ENCODE data around the gene PPP1R18.
A peak's percentile ranks its signal among the peaks of the same experiment; 100 is the strongest.

PPP1R18 gene

GRCh38 chr6:30691208-30691847 lies 4.9 kb upstream of the PPP1R18 start:
- H3K4me1 ChIP-seq (ENCODE audit: control insufficient read depth, insufficient read depth, low read length) = peaks cover 23% of the 10 kb centered on the region
- H3K36me3 ChIP-seq (ENCODE audit: control insufficient read depth, insufficient read depth, low read length) = no peaks in the 10 kb centered on the region
- H3K9ac ChIP-seq (ENCODE audit: low read length) = peak overlapping the region; percentile 50
- peaks cover 3% of the 10 kb centered on the region for H3K27me3 ChIP-seq (ENCODE audit: control insufficient read depth, insufficient read depth, low read length)
- H3K4me3 ChIP-seq (ENCODE audit: low read length) = peak overlapping the region; percentile 74
- H3K9me3 ChIP-seq (ENCODE audit: control insufficient read depth, low read length) = no peaks in the 10 kb centered on the region

- Histone ChIP-seq H3K9ac (ENCODE audit: low read length) (peak within 1 kb of the TSS; percentile 50), H3K4me3 (ENCODE audit: low read length) (peak within 1 kb of the TSS; percentile 74), H3K9me3 (ENCODE audit: control insufficient read depth, low read length) (no peaks in the 10 kb centered on the region), H3K4me1 (ENCODE audit: control insufficient read depth, insufficient read depth, low read length) (peaks cover 28% of the 10 kb centered on the region), H3K27me3 (ENCODE audit: control insufficient read depth, insufficient read depth, low read length) (peaks cover 3% of the 10 kb centered on the region), H3K36me3 (ENCODE audit: control insufficient read depth, insufficient read depth, low read length) (no peaks in the 10 kb centered on the region)
Measured at GRCh38 chr6:30690403-30691207, 4.2 kb upstream of the PPP1R18 start, which contains the start of gene NRM. Gene NRM, minus strand, starts transcription at chr6:30690984. Its CDS starts 10 bp downstream, at chr6:30690974.

- H3K9me3 ChIP-seq (ENCODE audit: control insufficient read depth, low read length) = no peaks in the 10 kb centered on the region
- peak overlapping the region; percentile 74 for H3K4me3 ChIP-seq (ENCODE audit: low read length)
- peaks cover 3% of the 10 kb centered on the region for H3K27me3 ChIP-seq (ENCODE audit: control insufficient read depth, insufficient read depth, low read length)
- H3K4me1 ChIP-seq (ENCODE audit: control insufficient read depth, insufficient read depth, low read length) = peaks cover 34% of the 10 kb centered on the region
- H3K36me3 ChIP-seq (ENCODE audit: control insufficient read depth, insufficient read depth, low read length) = no peaks in the 10 kb centered on the region
- H3K9ac ChIP-seq (ENCODE audit: low read length) = peak overlapping the region; percentile 50
Measured at GRCh38 chr6:30689985-30690384, 3.5 kb upstream of the PPP1R18 start.

- Histone ChIP-seq H3K36me3 (ENCODE audit: control insufficient read depth, insufficient read depth, low read length) (no peaks in the 10 kb centered on the region), H3K27me3 (ENCODE audit: control insufficient read depth, insufficient read depth, low read length) (peaks cover 3% of the 10 kb centered on the region), H3K4me1 (ENCODE audit: control insufficient read depth, insufficient read depth, low read length) (peaks cover 37% of the 10 kb centered on the region), H3K4me3 (ENCODE audit: low read length) (no peak overlapping the region), H3K9ac (ENCODE audit: low read length) (no peak overlapping the region), H3K9me3 (ENCODE audit: control insufficient read depth, low read length) (no peaks in the 10 kb centered on the region)
Measured at GRCh38 chr6:30689022-30689865, 2.8 kb upstream of the PPP1R18 start.

GRCh38 chr6:30688569-30688968 lies 2.1 kb upstream of the PPP1R18 start:
- H3K9ac ChIP-seq (ENCODE audit: low read length) = no peak overlapping the region
- H3K4me3 ChIP-seq (ENCODE audit: low read length) = no peak overlapping the region
- H3K9me3 ChIP-seq (ENCODE audit: control insufficient read depth, low read length) = no peaks in the 10 kb centered on the region
- H3K27me3 ChIP-seq (ENCODE audit: control insufficient read depth, insufficient read depth, low read length) = peaks cover 3% of the 10 kb centered on the region
- peaks cover 37% of the 10 kb centered on the region for H3K4me1 ChIP-seq (ENCODE audit: control insufficient read depth, insufficient read depth, low read length)
- H3K36me3 ChIP-seq (ENCODE audit: control insufficient read depth, insufficient read depth, low read length) = no peaks in the 10 kb centered on the region

GRCh38 chr6:30687659-30688431 lies 1.4 kb upstream of the PPP1R18 start:
- Histone ChIP-seq H3K36me3 (ENCODE audit: control insufficient read depth, insufficient read depth, low read length) (no peaks in the 10 kb centered on the region), H3K4me1 (ENCODE audit: control insufficient read depth, insufficient read depth, low read length) (peaks cover 37% of the 10 kb centered on the region), H3K9ac (ENCODE audit: low read length) (peak overlapping the region; percentile 71), H3K27me3 (ENCODE audit: control insufficient read depth, insufficient read depth, low read length) (peaks cover 3% of the 10 kb centered on the region), H3K4me3 (ENCODE audit: low read length) (no peak overlapping the region), H3K9me3 (ENCODE audit: control insufficient read depth, low read length) (no peaks in the 10 kb centered on the region)

GRCh38 chr6:30686908-30687658 lies 638 bp upstream of the PPP1R18 start:
- Histone ChIP-seq H3K36me3 (ENCODE audit: control insufficient read depth, insufficient read depth, low read length) (no peaks in the 10 kb centered on the region), H3K27me3 (ENCODE audit: control insufficient read depth, insufficient read depth, low read length) (peaks cover 3% of the 10 kb centered on the region), H3K4me1 (ENCODE audit: control insufficient read depth, insufficient read depth, low read length) (peaks cover 43% of the 10 kb centered on the region)

GRCh38 chr6:30685157-30686008 lies 1.1 kb downstream of the PPP1R18 start:
- peak overlapping the region; percentile 55 for H3K4me3 ChIP-seq (ENCODE audit: low read length)
- H3K9me3 ChIP-seq (ENCODE audit: control insufficient read depth, low read length) = no peaks in the 10 kb centered on the region
- H3K27me3 ChIP-seq (ENCODE audit: control insufficient read depth, insufficient read depth, low read length) = peaks cover 3% of the 10 kb centered on the region
- H3K36me3 ChIP-seq (ENCODE audit: control insufficient read depth, insufficient read depth, low read length) = no peaks in the 10 kb centered on the region
- H3K9ac ChIP-seq (ENCODE audit: low read length) = peak overlapping the region; percentile 71
- peaks cover 42% of the 10 kb centered on the region for H3K4me1 ChIP-seq (ENCODE audit: control insufficient read depth, insufficient read depth, low read length)

More at GRCh38 chr6:30686908-30687658, 638 bp upstream of the PPP1R18 start:
- Histone ChIP-seq H3K9ac (ENCODE audit: low read length) (peak overlapping the region; percentile 71), H3K4me3 (ENCODE audit: low read length) (peak overlapping the region; percentile 61), H3K9me3 (ENCODE audit: control insufficient read depth, low read length) (no peaks in the 10 kb centered on the region)

GRCh38 chr6:30684386-30685156 lies 1.9 kb downstream of the PPP1R18 start:
- Histone ChIP-seq H3K9ac (ENCODE audit: low read length) (peak overlapping the region; percentile 71), H3K9me3 (ENCODE audit: control insufficient read depth, low read length) (no peaks in the 10 kb centered on the region), H3K4me1 (ENCODE audit: control insufficient read depth, insufficient read depth, low read length) (peaks cover 38% of the 10 kb centered on the region), H3K4me3 (ENCODE audit: low read length) (peak overlapping the region; percentile 55), H3K27me3 (ENCODE audit: control insufficient read depth, insufficient read depth, low read length) (peaks cover 6% of the 10 kb centered on the region), H3K36me3 (ENCODE audit: control insufficient read depth, insufficient read depth, low read length) (no peaks in the 10 kb centered on the region)

- Histone ChIP-seq H3K4me1 (ENCODE audit: control insufficient read depth, insufficient read depth, low read length) (peaks cover 43% of the 10 kb centered on the region), H3K36me3 (ENCODE audit: control insufficient read depth, insufficient read depth, low read length) (no peaks in the 10 kb centered on the region), H3K27me3 (ENCODE audit: control insufficient read depth, insufficient read depth, low read length) (peaks cover 8% of the 10 kb centered on the region), H3K9ac (ENCODE audit: low read length) (peak overlapping the region; percentile 60), H3K9me3 (ENCODE audit: control insufficient read depth, low read length) (no peaks in the 10 kb centered on the region), H3K4me3 (ENCODE audit: low read length) (peak overlapping the region; percentile 19)
Measured at GRCh38 chr6:30683980-30684338, 2.5 kb downstream of the PPP1R18 start.

Measured in mucosa of stomach (tissue), 1 donor.